ENCODE data around the gene SNX25. TPM values are rescaled to one million over a fixed set of nuclear protein-coding genes. Genes with fewer than 3 reads are reported as not detected.
"Not testable (repeated sequence)": the region's sequence is repeated elsewhere in the genome, so short reads cannot be mapped to it uniquely, and the experiment has no call there.

SNX25 gene
- total RNA-seq, 4 donors from 2014 or later: 7.1 to 113 (median 20.9) TPM

DNA sequence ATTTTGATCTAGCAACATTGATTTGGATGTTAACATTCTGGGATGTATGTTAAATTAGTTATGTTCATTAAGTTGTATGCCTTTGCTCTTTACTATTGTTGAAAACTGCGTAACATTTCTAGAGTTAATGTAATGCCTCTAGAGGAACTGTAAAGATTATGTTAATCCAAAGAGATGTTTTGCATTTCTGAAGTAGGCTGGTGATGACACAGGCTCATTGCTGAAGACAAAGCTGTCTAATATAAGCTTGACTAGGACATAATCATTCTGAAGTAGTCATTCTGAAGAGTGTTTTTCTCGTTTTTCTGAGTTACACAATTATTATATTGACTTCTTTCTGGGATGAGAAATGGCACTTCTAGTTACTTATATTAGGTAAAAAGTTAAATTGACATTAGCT lies 113.4 kb downstream of the SNX25 start:
- TF ChIP-seq CTCF (IDR thresholded peaks at IDR 0.05): no peak
- no peak for TF ChIP-seq POLR2A (IDR thresholded peaks at IDR 0.05)
- intact Hi-C loops (cut with DNase I; ENCODE audit: low total_unique reads): no loop called here
- Histone ChIP-seq H3K27ac (no peak overlapping the region), H3K4me1 (no peaks in the 10 kb centered on the region), H3K9me3 (no peaks in the 10 kb centered on the region), H3K27me3 (no peaks in the 10 kb centered on the region), H3K4me3 (no peak overlapping the region), H3K36me3 (no peaks in the 10 kb centered on the region)
- DNase-seq: no peak

DNA sequence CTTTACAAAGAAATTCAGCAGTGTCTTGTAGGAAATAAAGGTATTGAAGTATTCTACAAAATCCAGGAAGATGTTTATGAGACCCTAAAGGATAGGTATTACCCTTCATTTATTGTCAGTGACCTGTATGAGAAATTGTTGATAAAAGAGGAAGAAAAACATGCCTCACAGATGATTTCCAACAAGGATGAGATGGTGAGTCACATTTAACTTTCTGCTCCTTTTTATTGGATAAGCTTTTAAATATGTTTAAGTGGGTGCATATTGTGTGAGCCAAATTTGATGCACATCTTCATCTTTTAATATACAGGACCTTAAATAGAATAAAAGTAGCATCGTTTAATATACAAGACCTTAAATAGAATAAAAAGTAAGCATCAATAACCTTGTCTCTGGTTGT lies 114.2 kb downstream of the SNX25 start:
- Histone ChIP-seq H3K4me1 (no peaks in the 10 kb centered on the region), H3K27me3 (no peaks in the 10 kb centered on the region), H3K4me3 (no peak overlapping the region), H3K27ac (no peak overlapping the region), H3K9me3 (no peaks in the 10 kb centered on the region), H3K36me3 (no peaks in the 10 kb centered on the region)
- DNase-seq: no peak
- TF ChIP-seq POLR2A (IDR thresholded peaks at IDR 0.05) (no peak), CTCF (IDR thresholded peaks at IDR 0.05) (no peak)
- intact Hi-C loops (cut with DNase I; ENCODE audit: low total_unique reads): no loop called here

DNA sequence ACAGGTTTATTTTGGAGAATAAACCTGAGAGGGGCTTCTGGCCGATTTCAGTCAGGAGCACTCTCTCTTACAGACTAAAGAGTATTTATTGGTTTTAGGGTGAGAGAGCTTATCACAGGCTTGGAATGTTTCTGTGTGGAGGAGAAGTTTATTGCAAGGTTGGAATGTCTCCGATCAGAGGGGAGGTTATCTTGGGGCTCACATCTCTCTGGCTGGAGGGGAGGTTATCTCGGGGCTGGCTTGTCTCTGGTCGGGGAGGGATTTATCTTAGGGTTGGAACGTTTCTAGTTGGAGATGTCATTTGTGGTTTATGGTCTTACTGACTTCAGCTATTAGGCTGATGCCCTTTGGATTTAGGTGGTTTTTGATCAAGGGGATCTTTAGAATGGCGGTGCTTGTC lies 115.0 kb downstream of the SNX25 start:
- H3K4me3 ChIP-seq; intact Hi-C loops (cut with DNase I; ENCODE audit: low total_unique reads); H3K27me3 ChIP-seq; H3K4me1 ChIP-seq; H3K36me3 ChIP-seq; H3K9me3 ChIP-seq; H3K27ac ChIP-seq; DNase-seq: not testable (repeated sequence)

DNA sequence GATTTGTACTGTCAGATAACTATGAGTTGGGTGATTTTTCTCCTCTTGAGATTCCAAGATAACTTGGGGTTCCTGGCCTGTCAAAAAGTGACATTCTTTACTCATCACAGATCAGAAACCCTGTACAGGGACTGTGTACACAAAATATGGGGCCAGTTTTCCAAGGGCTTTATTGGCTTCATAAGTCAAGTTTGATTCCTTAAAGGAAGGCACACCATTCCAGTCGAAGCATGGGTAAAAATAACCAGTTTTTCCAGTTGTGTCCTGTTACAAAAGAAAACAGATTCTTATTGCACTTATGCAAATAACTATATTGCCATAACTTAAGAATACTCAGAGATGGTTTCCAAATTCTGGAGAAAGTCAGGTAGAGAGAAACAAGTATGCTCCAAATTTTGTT lies 116.3 kb downstream of the SNX25 start:
- H3K27me3 ChIP-seq; H3K36me3 ChIP-seq; intact Hi-C loops (cut with DNase I; ENCODE audit: low total_unique reads); H3K4me1 ChIP-seq; DNase-seq; H3K27ac ChIP-seq; H3K9me3 ChIP-seq; H3K4me3 ChIP-seq: not testable (repeated sequence)

- DNase-seq: no peak
- intact Hi-C loops (cut with DNase I; ENCODE audit: low total_unique reads): no loop called here
- no peaks in the 10 kb centered on the region for H3K36me3 ChIP-seq
- H3K27me3 ChIP-seq: no peaks in the 10 kb centered on the region
- H3K27ac ChIP-seq: no peak overlapping the region
- TF ChIP-seq CTCF (IDR thresholded peaks at IDR 0.05) (no peak), POLR2A (IDR thresholded peaks at IDR 0.05) (no peak)
- no peaks in the 10 kb centered on the region for H3K4me1 ChIP-seq
- peaks cover 0 to 4% of the 10 kb centered on the region in 2 donors for H3K9me3 ChIP-seq
- no peak overlapping the region for H3K4me3 ChIP-seq
These were observed 119.2 kb downstream of the SNX25 start for GRCh38 chr4:185328586-185328985.

DNA sequence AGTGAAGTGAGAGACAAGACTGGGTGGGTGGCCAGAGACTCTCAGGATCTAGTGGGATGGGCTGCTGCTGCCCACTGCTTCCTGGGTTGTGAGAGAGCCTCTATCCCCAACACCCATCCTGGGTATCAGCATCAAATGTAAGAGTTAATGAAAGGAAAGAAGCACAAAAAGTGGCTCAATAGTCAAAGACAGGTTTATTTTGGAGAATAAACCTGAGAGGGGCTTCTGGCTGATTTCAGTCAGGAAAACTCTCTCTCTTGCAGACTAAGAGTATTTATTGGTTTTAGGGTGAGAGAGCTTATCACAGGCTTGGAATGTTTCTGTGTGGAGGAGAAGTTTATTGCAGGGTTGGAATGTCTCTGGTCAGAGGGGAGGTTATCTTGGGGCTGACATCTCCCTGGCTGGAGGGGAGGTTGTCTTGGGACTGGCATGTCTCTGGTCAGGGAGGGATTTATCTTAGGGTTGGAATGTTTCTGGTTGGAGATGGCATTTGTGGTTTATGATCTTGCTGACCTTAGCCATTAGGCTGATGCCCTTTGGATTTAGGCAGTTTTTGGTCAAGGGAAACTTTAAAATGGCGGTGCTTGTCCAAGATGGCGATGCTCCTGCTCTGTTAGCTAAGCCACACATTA lies 120.6 kb downstream of the SNX25 start:
- not testable (repeated sequence) for H3K4me3 ChIP-seq, H3K36me3 ChIP-seq

More for the DNA sequence above, 120.6 kb downstream of the SNX25 start:
- H3K27me3 ChIP-seq; intact Hi-C loops (cut with DNase I; ENCODE audit: low total_unique reads); H3K9me3 ChIP-seq; H3K4me1 ChIP-seq; H3K27ac ChIP-seq; DNase-seq: not testable (repeated sequence)
